Measurements from ENCODE around the gene KCNQ1. TPM values are rescaled to one million over a fixed set of nuclear protein-coding genes. Genes with fewer than 3 reads are reported as not detected.

KCNQ1 gene
- total RNA-seq, 4 donors from 2014 or later = 0.89 to 2.2 (median 1.3) TPM

GRCh38 chr11:2677127-2677526 is 232.3 kb downstream of the KCNQ1 start:
- no peaks in the 10 kb centered on the region for H3K27me3 ChIP-seq
- H3K9me3 ChIP-seq = no peaks in the 10 kb centered on the region
- peaks cover 8% of the 10 kb centered on the region for H3K4me1 ChIP-seq
- no peak overlapping the region for H3K4me3 ChIP-seq
- 53% methylated on average over 1 of the region's 1 CpG for WGBS
- H3K27ac ChIP-seq = no peak overlapping the region
- no peak for TF ChIP-seq POLR2A (IDR thresholded peaks at IDR 0.05)
- no peak for TF ChIP-seq EP300 (IDR thresholded peaks at IDR 0.05)
- no peak for TF ChIP-seq POLR2AphosphoS5 (IDR thresholded peaks at IDR 0.05)
- TF ChIP-seq, protein P1, sequence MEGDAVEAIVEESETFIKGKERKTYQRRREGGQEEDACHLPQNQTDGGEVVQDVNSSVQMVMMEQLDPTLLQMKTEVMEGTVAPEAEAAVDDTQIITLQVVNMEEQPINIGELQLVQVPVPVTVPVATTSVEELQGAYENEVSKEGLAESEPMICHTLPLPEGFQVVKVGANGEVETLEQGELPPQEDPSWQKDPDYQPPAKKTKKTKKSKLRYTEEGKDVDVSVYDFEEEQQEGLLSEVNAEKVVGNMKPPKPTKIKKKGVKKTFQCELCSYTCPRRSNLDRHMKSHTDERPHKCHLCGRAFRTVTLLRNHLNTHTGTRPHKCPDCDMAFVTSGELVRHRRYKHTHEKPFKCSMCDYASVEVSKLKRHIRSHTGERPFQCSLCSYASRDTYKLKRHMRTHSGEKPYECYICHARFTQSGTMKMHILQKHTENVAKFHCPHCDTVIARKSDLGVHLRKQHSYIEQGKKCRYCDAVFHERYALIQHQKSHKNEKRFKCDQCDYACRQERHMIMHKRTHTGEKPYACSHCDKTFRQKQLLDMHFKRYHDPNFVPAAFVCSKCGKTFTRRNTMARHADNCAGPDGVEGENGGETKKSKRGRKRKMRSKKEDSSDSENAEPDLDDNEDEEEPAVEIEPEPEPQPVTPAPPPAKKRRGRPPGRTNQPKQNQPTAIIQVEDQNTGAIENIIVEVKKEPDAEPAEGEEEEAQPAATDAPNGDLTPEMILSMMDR (IDR thresholded peaks at IDR 0.05) = no peak
- DNase-seq (ENCODE audit: low spot score in 2 of 2) = no peak
- no peaks in the 10 kb centered on the region for H3K36me3 ChIP-seq

DNA sequence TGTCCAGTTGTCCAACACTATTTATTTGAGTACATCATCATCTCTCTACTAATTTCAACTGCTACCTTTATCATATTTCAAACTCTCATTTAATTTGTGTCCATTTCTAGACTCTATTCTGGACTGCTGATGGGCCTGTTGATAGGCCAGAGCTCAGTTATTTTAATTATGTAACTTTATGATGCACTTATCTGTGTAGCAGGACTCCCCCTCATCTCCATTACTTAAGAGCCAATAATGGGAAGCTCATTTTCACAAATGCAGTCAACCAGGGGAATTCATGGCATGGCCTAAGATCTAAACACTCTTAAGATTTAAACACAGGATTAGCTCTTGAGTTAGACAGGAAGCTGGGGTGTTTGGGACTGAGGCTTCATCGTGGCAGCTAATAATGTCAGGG is 233.6 kb downstream of the KCNQ1 start:
- H3K4me1 ChIP-seq = peaks cover 8% of the 10 kb centered on the region
- WGBS = 92% methylated on average over 1 of the region's 1 CpG

GRCh38 chr11:2679011-2679676 is 234.3 kb downstream of the KCNQ1 start:
- WGBS = 97% methylated on average over 2 of the region's 2 CpGs
- H3K36me3 ChIP-seq = no peaks in the 10 kb centered on the region
- H3K4me3 ChIP-seq = no peak overlapping the region
- no peak for DNase-seq (ENCODE audit: low spot score in 2 of 2)
- no peaks in the 10 kb centered on the region for H3K27me3 ChIP-seq
- no peak overlapping the region for H3K27ac ChIP-seq
- H3K9me3 ChIP-seq = no peaks in the 10 kb centered on the region
- no peak for TF ChIP-seq EP300 (IDR thresholded peaks at IDR 0.05)
- TF ChIP-seq POLR2A (IDR thresholded peaks at IDR 0.05) = no peak
- TF ChIP-seq POLR2AphosphoS5 (IDR thresholded peaks at IDR 0.05) = no peak
- TF ChIP-seq, protein P1 (IDR thresholded peaks at IDR 0.05) = no peak
- peaks cover 8% of the 10 kb centered on the region for H3K4me1 ChIP-seq

More for the DNA sequence above, 233.6 kb downstream of the KCNQ1 start:
- Histone ChIP-seq H3K4me3 (no peak overlapping the region), H3K36me3 (no peaks in the 10 kb centered on the region), H3K27ac (no peak overlapping the region), H3K9me3 (no peaks in the 10 kb centered on the region), H3K27me3 (no peaks in the 10 kb centered on the region)
- no peak for DNase-seq (ENCODE audit: low spot score in 2 of 2)
- no peak for TF ChIP-seq POLR2A (IDR thresholded peaks at IDR 0.05)
- TF ChIP-seq, protein P1 (IDR thresholded peaks at IDR 0.05) = no peak
- no peak for TF ChIP-seq EP300 (IDR thresholded peaks at IDR 0.05)
- no peak for TF ChIP-seq POLR2AphosphoS5 (IDR thresholded peaks at IDR 0.05)

- no peak for TF ChIP-seq EP300 (IDR thresholded peaks at IDR 0.05)
- TF ChIP-seq POLR2AphosphoS5 (IDR thresholded peaks at IDR 0.05) = no peak
- TF ChIP-seq, protein P1 (IDR thresholded peaks at IDR 0.05) = no peak
- TF ChIP-seq POLR2A (IDR thresholded peaks at IDR 0.05) = no peak
- peak; percentile 25 to 32 for DNase-seq (ENCODE audit: low spot score in 2 of 2)
- H3K27me3 ChIP-seq = no peaks in the 10 kb centered on the region
- no peak overlapping the region for H3K27ac ChIP-seq
- H3K4me3 ChIP-seq = no peak overlapping the region
- no peaks in the 10 kb centered on the region for H3K4me1 ChIP-seq
- H3K36me3 ChIP-seq = peaks cover 3% of the 10 kb centered on the region
- WGBS = 79% methylated on average over 5 of the region's 5 CpGs
- no peaks in the 10 kb centered on the region for H3K9me3 ChIP-seq
Measured at GRCh38 chr11:2681408-2682145, 236.8 kb downstream of the KCNQ1 start.

DNA sequence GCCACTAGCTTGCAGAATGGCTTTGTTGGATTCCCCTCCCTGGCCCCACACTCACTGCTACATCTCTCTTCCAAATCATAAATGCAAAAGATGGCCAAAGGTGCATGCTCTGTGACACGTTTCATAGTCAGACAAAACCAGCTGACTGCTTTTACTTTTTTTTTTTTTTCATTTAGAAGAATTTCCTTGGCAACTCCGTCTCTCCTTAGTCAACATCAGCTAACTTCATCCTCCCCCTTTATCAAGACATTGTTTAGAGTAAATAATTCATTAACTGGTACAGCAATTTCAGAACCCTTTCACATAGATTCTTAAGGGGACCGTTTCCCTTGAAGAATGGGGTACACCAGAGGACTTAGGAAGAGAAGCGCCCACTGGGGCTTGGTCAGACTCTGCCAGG is 239.0 kb downstream of the KCNQ1 start:
- Histone ChIP-seq H3K27ac (no peak overlapping the region), H3K4me1 (peaks cover 8% of the 10 kb centered on the region), H3K9me3 (no peaks in the 10 kb centered on the region), H3K36me3 (peaks cover 3% of the 10 kb centered on the region), H3K4me3 (no peak overlapping the region), H3K27me3 (no peaks in the 10 kb centered on the region)
- no peak for TF ChIP-seq EP300 (IDR thresholded peaks at IDR 0.05)
- TF ChIP-seq, protein P1 (IDR thresholded peaks at IDR 0.05) = no peak
- TF ChIP-seq POLR2A (IDR thresholded peaks at IDR 0.05) = no peak
- WGBS = 92% methylated on average over 4 of the region's 4 CpGs
- no peak for DNase-seq (ENCODE audit: low spot score in 2 of 2)
